Omental fat pad (tissue), 4 donors: ENCODE data around the gene KCNQ1. TPM values are rescaled to one million over a fixed set of nuclear protein-coding genes. Genes with fewer than 3 reads are reported as not detected.

Experiments used
- ATAC-seq: fragments of 150-250 bp; one replicate; pipeline ENCODE4 v1.9.1; 2016; ENCODE audit warnings: mild to moderate bottlenecking, moderate library complexity; ENCODE audit not compliant: low FRiP score
- DNase-seq: peaks from one replicate; pipeline ENCODE4 v3.0.0-alpha.2; 2019; ENCODE audit warnings: low spot score
- total RNA-seq, 4 donors: library from RNA; depleted of rRNA; stranded (reverse); fragments of >200 nt; gene quantifications; one replicate each; pipeline ENCODE4 v1.1.0, GENCODE V29; 2016
- TF ChIP-seq, protein P1 (sequence below), 3 donors: fragments of 450-650 bp; IDR thresholded peaks; one replicate each; pipeline ENCODE4 v1.5.1; 2016 to 2017; ENCODE audit warnings: antibody characterized with exemption in 3 of 3, mild to moderate bottlenecking in 3 of 3, moderate library complexity in 2 of 3

Gene KCNQ1
- total RNA-seq, 4 donors from 2014 or later, result 4.5 to 5.9 (median 5.2) TPM

DNA sequence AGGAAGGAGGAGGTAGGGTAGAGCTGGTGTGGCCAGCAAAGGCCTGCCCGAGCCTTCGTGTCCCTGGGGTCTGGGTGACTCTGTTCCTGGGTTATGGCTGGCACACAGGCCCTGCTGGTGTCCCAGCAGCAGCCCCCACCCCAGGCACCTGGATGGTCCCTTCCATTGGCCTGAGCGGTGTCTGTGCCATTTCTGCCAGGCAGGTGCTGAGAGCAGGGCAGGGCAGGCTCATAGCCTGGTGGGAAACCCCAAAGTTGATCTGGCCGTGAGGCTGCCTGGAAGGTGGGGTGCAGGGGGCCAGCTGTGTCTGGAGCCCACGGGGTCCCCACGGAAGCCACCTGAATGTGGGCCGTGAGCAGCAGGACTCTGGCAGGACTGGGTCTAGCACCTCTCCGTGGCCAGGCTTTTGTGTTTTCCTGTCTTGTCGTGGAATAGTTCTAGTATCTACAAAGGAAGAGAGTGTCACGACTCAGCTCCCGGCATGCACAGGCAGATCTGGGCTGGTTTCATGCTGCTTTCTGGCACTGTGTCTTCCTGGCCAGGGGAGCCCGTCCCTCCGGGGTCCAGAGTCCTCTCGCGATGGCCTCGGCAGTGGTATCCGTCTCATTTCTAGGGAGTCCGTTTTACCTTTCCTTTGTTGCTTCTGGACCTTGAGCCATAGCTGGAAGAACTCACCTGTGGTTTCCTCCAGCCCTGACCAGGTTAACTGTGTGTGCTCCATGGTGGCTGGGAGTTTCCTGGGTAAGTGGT, 83.7 kb downstream of the KCNQ1 start:
- DNase-seq (no peak), ATAC-seq (no peak)

GRCh38 chr11:2529173-2529572, 84.4 kb downstream of the KCNQ1 start:
- ATAC-seq (no peak), DNase-seq (no peak)
- TF ChIP-seq, protein P1, sequence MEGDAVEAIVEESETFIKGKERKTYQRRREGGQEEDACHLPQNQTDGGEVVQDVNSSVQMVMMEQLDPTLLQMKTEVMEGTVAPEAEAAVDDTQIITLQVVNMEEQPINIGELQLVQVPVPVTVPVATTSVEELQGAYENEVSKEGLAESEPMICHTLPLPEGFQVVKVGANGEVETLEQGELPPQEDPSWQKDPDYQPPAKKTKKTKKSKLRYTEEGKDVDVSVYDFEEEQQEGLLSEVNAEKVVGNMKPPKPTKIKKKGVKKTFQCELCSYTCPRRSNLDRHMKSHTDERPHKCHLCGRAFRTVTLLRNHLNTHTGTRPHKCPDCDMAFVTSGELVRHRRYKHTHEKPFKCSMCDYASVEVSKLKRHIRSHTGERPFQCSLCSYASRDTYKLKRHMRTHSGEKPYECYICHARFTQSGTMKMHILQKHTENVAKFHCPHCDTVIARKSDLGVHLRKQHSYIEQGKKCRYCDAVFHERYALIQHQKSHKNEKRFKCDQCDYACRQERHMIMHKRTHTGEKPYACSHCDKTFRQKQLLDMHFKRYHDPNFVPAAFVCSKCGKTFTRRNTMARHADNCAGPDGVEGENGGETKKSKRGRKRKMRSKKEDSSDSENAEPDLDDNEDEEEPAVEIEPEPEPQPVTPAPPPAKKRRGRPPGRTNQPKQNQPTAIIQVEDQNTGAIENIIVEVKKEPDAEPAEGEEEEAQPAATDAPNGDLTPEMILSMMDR (IDR thresholded peaks at IDR 0.05), result no peak

More for the DNA sequence above, 83.7 kb downstream of the KCNQ1 start:
- TF ChIP-seq, protein P1 (IDR thresholded peaks at IDR 0.05), result no peak

DNA sequence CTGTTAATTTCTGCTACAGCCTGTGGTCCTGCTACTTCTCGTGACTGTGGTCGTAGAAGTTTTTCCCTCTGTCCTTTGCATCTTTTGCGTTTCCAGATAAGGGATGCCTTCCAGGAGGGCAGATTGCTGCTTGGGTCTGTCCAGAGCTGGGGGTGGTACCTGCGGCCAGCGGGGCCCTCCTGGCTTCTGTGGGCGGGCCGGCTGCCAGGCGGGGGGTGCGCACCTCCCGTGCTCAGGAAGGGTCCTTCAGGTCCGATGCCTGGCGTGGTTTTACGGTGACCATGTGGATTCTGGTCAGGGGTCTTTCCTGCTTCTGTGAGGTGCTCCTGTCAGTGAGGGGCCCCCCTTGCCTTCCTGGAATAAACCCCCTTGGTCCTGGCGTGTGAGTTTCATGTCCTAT, 84.8 kb downstream of the KCNQ1 start:
- DNase-seq (no peak), ATAC-seq (no peak)
- TF ChIP-seq, protein P1 (IDR thresholded peaks at IDR 0.05), result no peak

GRCh38 chr11:2530131-2530854, 85.5 kb downstream of the KCNQ1 start:
- TF ChIP-seq, protein P1 (IDR thresholded peaks at IDR 0.05), result no peak
- no peak for DNase-seq

DNA sequence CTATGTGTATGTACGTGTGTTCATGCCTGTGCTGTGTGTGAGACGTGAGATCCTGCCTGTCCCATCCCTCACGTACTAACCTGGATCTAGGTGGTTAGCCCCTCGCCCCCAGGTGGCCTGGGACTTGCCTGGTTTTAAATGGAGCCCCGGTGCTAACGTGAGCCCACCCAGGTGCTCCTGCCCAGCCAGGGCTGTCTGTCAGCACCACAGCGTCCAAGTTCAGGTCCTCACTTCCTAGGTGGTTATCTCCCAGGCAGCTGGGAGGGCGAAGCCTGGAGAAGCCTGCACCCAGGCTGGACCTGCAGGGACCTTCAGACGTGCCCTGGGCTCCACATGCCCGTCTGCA, 86.0 kb downstream of the KCNQ1 start:
- TF ChIP-seq, protein P1 (IDR thresholded peaks at IDR 0.05), result no peak
- no peak for ATAC-seq
- no peak for DNase-seq

More at GRCh38 chr11:2530131-2530854, 85.5 kb downstream of the KCNQ1 start:
- no peak for ATAC-seq

DNA sequence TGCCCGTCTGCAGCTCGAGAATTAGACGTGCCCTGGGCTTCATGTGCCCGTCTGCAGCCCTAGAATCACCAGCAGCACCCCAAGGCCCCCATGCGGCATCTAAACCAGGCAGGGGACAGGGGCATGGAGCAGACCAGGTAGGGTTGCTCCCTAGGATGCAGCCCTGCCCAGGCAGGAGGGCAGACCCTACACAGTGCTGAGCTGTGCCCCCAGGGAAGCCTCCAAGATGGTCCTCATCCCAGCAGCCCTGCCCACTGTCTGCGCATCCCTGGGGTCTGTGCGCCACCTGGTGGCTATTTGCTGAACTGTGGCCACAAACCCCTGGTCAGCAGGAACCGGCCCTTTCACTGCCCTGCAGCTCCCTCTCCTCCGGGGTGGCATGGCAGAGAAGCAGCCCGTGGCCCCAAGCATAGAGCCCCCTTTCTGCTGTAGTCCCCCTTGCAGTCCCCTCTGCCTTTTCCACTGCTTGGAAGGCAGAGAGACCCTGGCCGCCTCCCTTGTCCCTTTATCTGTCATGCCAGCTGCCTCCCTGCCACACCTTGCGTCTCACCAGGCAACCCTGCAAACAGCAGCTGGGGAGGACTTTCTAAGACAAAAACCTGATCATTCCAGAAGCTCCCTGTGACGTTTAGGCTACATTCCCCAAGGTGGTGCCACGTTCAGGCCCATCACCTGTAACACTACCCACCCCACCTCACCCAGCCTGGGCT, 86.6 kb downstream of the KCNQ1 start:
- ATAC-seq (no peak), DNase-seq (peak; percentile 88)
- TF ChIP-seq, protein P1 (IDR thresholded peaks at IDR 0.05), result peak in 2 of 3 donors; percentile 81 to 96
